HG03108 (cell line): Measurements from ENCODE around the gene SPON1.
"Not testable (repeated sequence)": the region's sequence is repeated elsewhere in the genome, so short reads cannot be mapped to it uniquely, and the experiment has no call there.

Experiments used
- ATAC-seq: cut with Tn5 transposase; IDR thresholded peaks from one replicate; pipeline ENCODE4 v1.9.1; 2021; ENCODE audit warnings: moderate library complexity; ENCODE audit not compliant: unreplicated experiment

SPON1 gene

GRCh38 chr11:14114269-14114668 lies 151.7 kb downstream of the SPON1 start:
- ATAC-seq = no peak

GRCh38 chr11:14114786-14115185 lies 152.3 kb downstream of the SPON1 start:
- ATAC-seq = no peak

GRCh38 chr11:14117632-14118031 lies 155.1 kb downstream of the SPON1 start:
- ATAC-seq = no peak

- ATAC-seq = no peak
Measured at GRCh38 chr11:14118072-14118471, 155.5 kb downstream of the SPON1 start.

- no peak for ATAC-seq
Measured at GRCh38 chr11:14119357-14119756, 156.8 kb downstream of the SPON1 start.

- no peak for ATAC-seq
Measured at GRCh38 chr11:14124350-14124749, 161.8 kb downstream of the SPON1 start.

- no peak for ATAC-seq
Measured at GRCh38 chr11:14124886-14125285, 162.4 kb downstream of the SPON1 start.

GRCh38 chr11:14125529-14125928 lies 163.0 kb downstream of the SPON1 start:
- ATAC-seq = no peak

GRCh38 chr11:14127679-14128078 lies 165.2 kb downstream of the SPON1 start:
- no peak for ATAC-seq

- no peak for ATAC-seq
Measured at GRCh38 chr11:14132312-14132711, 169.8 kb downstream of the SPON1 start.

GRCh38 chr11:14133381-14133780 lies 170.9 kb downstream of the SPON1 start:
- no peak for ATAC-seq

- ATAC-seq = no peak
Measured at GRCh38 chr11:14136561-14136960, 174.0 kb downstream of the SPON1 start.

- no peak for ATAC-seq
Measured at GRCh38 chr11:14137284-14137683, 174.8 kb downstream of the SPON1 start.

- ATAC-seq = no peak
Measured at GRCh38 chr11:14140991-14141390, 178.5 kb downstream of the SPON1 start.

GRCh38 chr11:14141676-14142075 lies 179.2 kb downstream of the SPON1 start:
- no peak for ATAC-seq

GRCh38 chr11:14144934-14145333 lies 182.4 kb downstream of the SPON1 start:
- no peak for ATAC-seq

- ATAC-seq = no peak
Measured at GRCh38 chr11:14148653-14149273, 186.2 kb downstream of the SPON1 start.

- no peak for ATAC-seq
Measured at GRCh38 chr11:14149683-14150082, 187.2 kb downstream of the SPON1 start.

- no peak for ATAC-seq
Measured at GRCh38 chr11:14150878-14151277, 188.4 kb downstream of the SPON1 start.

- not testable (repeated sequence) for ATAC-seq
Measured at GRCh38 chr11:14154103-14154502, 191.6 kb downstream of the SPON1 start.

- ATAC-seq = no peak
Measured at GRCh38 chr11:14158393-14158792, 195.9 kb downstream of the SPON1 start.

- no peak for ATAC-seq
Measured at GRCh38 chr11:14163576-14163975, 201.1 kb downstream of the SPON1 start.

GRCh38 chr11:14173679-14174078 lies 211.2 kb downstream of the SPON1 start:
- not testable (repeated sequence) for ATAC-seq
